AG08395 (cell line): Measurements from ENCODE around the gene N4BP3.
"Not testable (repeated sequence)": the region's sequence is repeated elsewhere in the genome, so short reads cannot be mapped to it uniquely, and the experiment has no call there.

Source experiments
- DNase-seq: peaks from one replicate; pipeline ENCODE4 v3.0.0; 2012; ENCODE audit warnings: mixed read lengths, low spot score

The N4BP3 gene, protein sequence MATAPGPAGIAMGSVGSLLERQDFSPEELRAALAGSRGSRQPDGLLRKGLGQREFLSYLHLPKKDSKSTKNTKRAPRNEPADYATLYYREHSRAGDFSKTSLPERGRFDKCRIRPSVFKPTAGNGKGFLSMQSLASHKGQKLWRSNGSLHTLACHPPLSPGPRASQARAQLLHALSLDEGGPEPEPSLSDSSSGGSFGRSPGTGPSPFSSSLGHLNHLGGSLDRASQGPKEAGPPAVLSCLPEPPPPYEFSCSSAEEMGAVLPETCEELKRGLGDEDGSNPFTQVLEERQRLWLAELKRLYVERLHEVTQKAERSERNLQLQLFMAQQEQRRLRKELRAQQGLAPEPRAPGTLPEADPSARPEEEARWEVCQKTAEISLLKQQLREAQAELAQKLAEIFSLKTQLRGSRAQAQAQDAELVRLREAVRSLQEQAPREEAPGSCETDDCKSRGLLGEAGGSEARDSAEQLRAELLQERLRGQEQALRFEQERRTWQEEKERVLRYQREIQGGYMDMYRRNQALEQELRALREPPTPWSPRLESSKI

DNA sequence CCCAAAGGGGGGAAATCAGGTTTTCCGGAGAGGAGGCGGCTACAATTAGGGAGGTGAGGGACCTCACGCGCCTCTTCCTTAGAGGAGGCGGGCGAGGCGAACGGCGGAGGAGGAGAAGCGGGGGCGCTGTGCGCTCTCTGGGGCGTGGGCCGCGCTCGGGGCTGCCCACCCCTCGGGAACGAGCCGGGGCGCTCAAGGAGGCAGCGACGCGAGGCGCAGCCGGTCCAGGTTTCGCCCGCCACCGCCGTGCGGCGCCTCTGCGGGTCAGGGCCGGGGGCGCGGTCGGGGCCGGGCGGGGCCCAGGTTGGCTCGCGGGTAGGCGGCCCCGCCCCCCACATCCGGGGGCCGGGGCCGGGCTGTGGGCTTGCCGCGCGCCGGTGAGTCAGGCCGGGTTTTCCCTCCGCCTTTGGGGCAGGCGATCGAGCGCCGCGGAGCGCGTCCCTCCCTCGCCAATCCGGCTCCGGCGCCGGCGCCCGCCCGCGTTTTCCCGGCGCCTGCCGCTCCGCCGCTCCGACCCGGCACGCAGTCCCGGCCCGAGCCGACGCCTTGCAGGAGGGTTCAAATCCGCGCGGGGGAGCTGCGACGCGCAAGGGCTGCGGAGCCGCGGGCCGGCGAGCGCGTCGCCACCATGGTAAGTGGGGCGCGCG lies at the start of gene N4BP3:
Gene N4BP3 (plus strand): TSS at position 392 of the 647 bp plus-strand sequence. CDS start 6,052 bp downstream, outside the sequence.
- DNase-seq = peak; percentile 55

DNA sequence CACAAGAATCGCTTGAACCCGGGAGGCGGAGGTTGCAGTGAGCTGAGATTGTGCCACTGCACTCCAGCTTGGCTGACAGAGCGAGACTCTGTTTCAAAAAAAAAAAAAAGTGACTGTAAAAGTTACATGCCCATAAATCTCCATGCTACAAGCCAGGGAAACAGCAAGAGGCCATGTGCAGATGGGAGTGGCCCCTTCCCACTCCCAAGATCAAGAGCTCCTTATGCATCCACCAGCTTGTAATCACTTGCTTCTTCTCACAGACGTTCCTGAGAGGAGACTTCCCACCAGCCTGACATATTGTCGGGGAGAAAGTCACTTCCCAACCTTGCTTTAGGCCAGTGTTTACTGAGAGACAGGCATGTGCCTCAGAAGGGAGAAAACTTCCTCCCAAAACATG lies 45.6 kb upstream of the N4BP3 start:
- DNase-seq = no peak

GRCh38 chr5:178068293-178068692 lies 45.0 kb upstream of the N4BP3 start:
- no peak for DNase-seq

DNA sequence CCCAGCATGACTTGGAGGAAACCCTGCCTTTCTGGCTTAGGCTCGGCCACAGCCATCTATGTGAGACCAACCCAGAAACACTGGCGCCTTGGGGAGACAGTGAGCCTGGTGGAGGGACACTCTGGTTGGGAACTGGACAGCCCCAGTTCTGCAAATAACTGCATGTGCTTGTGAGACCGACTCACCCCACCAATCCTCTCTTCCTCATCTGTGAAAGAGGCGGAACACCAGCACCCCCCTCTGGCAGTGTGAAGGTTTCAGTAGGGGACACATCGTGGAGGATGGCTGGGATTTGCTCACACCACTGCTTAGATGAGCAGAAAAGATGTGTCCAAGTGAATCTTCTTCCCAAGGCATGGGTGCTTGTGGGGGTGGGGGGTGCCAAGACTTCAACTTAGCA lies 43.4 kb upstream of the N4BP3 start:
- no peak for DNase-seq

DNA sequence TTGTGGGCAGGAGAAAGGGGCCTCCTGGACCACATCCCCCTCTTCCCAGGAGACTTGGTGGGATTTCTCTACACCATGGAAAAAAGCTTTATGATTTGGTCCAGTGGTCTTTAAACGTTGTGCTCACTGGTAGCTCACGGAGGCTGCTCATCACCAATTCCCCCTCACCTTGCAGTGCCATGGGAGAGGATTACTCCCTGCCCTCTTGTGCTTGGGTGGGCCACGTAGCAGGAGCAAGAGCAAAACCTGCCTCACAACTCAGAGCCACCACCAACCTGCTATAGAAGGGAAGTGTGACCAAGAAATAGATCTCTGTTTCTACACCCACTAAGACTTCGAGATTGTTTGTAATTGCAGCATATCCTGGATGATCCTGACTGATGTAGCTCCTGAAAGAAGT lies 42.2 kb upstream of the N4BP3 start:
- no peak for DNase-seq

DNA sequence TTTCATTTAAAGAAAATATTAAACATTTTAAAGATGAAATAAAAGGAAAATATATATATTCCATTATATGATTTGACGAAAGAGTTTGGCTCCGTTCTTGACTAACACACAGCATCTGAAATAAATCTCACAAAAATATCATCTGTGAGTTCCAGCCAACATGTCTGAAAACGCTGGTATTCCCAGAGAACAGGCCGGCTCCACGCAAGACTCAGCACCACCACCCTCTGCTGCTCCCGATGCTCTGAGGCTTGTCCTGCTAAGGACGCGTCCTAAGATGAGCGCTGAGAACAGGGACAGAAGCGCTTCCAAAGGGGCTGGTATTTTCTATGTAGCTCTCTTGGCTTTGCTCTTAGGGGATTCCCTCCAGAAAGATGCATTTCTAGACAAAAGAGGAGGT lies 40.6 kb upstream of the N4BP3 start:
- no peak for DNase-seq

GRCh38 chr5:178074266-178074952 lies 38.9 kb upstream of the N4BP3 start:
- DNase-seq = no peak

- DNase-seq = not testable (repeated sequence)
Measured at GRCh38 chr5:178076965-178077364, 36.4 kb upstream of the N4BP3 start.

GRCh38 chr5:178077751-178078150 lies 35.6 kb upstream of the N4BP3 start:
- DNase-seq = no peak

- DNase-seq = peak; percentile 93
Measured at GRCh38 chr5:178078197-178079010, 34.9 kb upstream of the N4BP3 start.

GRCh38 chr5:178080056-178080455 lies 33.3 kb upstream of the N4BP3 start:
- no peak for DNase-seq

GRCh38 chr5:178080618-178081410 lies 32.5 kb upstream of the N4BP3 start:
- DNase-seq = no peak

- DNase-seq = no peak
Measured at GRCh38 chr5:178081571-178082243, 31.6 kb upstream of the N4BP3 start.

GRCh38 chr5:178083922-178084321 lies 29.4 kb upstream of the N4BP3 start:
- DNase-seq = peak; percentile 22

DNA sequence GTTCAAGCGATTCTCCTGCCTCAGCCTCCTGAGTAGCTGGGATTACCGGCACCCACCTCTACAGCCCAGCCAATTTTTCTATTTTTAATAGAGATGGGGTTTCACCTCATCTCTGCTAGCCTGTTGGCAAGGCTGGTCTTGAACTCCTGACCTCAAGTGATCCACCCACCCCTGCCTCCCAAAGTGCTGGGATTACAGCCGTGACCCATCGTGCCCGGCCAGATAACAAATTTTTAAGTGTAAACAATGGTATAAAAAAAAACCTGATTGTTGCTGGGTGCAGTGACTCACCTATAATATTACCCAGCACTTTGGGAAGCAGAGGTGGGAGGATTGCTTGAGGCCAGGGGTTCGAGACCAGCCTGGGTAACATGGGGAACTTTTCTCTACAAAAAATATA lies 28.0 kb upstream of the N4BP3 start:
- no peak for DNase-seq

GRCh38 chr5:178086266-178086665 lies 27.1 kb upstream of the N4BP3 start:
- DNase-seq = no peak

DNA sequence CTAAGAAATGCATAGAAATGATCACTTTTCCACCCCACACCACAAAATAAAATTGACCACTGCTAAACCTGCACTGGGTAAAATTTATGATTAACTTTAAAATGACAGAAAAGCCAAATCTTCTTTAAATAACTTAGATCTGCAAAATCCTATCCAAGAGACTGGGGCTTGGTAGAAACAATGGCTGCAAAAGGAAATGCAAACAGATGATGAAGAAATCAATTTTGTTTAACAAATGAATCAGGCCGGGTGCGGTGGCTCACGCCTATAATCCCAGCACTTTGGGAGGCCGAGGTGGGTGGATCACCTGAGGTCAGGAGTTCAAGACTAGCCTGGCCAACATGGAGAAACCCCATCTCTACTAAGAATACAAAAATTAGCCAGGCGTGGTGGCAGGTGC lies 26.1 kb upstream of the N4BP3 start:
- not testable (repeated sequence) for DNase-seq

GRCh38 chr5:178090856-178091255 lies 22.5 kb upstream of the N4BP3 start:
- DNase-seq = no peak

GRCh38 chr5:178093134-178093533 lies 20.2 kb upstream of the N4BP3 start:
- no peak for DNase-seq

DNA sequence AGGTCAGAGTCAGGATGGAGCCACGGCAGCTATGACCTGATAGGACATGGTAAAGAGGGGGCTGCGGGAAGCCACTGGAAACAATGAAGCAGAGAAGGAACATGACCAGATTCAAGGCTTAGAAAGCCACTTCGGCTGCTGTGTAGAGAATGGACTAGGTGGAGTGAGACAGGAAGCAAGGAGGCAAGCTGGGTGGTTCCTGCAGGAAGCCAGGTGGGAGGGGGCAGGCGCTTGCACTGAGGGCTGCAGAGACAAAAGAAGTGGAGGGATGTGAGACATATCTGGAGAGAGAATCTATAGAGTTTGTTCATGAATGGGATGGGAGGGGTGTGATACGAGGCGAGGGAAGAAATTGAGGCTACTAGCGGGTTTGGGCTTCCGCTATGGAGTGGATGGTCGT lies 19.0 kb upstream of the N4BP3 start:
- DNase-seq = no peak
